Measurements from ENCODE around the gene C15orf39.
"Not testable (repeated sequence)": the region's sequence is repeated elsewhere in the genome, so short reads cannot be mapped to it uniquely, and the experiment has no call there.

C15orf39 gene

GRCh38 chr15:75225951-75226732 is 24.5 kb downstream of the C15orf39 start:
- no peak for DNase-seq (ENCODE audit: extremely low read depth, low read depth)
- TF ChIP-seq CTCF (IDR thresholded peaks at IDR 0.05; ENCODE audit: low read depth, low read length) = no peak

GRCh38 chr15:75227112-75227511 is 25.4 kb downstream of the C15orf39 start:
- DNase-seq (ENCODE audit: extremely low read depth, low read depth) = not testable (repeated sequence)

GRCh38 chr15:75227663-75228280 is 26.1 kb downstream of the C15orf39 start:
- TF ChIP-seq CTCF (IDR thresholded peaks at IDR 0.05; ENCODE audit: low read depth, low read length) = no peak
- DNase-seq (ENCODE audit: extremely low read depth, low read depth) = no peak

- no peak for TF ChIP-seq CTCF (IDR thresholded peaks at IDR 0.05; ENCODE audit: low read depth, low read length)
- DNase-seq (ENCODE audit: extremely low read depth, low read depth) = no peak
Observed at GRCh38 chr15:75228787-75229186, 27.1 kb downstream of the C15orf39 start.

GRCh38 chr15:75229191-75230015 is 27.7 kb downstream of the C15orf39 start:
- no peak for TF ChIP-seq CTCF (IDR thresholded peaks at IDR 0.05; ENCODE audit: low read depth, low read length)
- DNase-seq (ENCODE audit: extremely low read depth, low read depth) = no peak

- no peak for TF ChIP-seq CTCF (IDR thresholded peaks at IDR 0.05; ENCODE audit: low read depth, low read length)
- no peak for DNase-seq (ENCODE audit: extremely low read depth, low read depth)
Observed at GRCh38 chr15:75230016-75230343, 28.3 kb downstream of the C15orf39 start.

- DNase-seq (ENCODE audit: extremely low read depth, low read depth) = no peak
- TF ChIP-seq CTCF (IDR thresholded peaks at IDR 0.05; ENCODE audit: low read depth, low read length) = no peak
Observed at GRCh38 chr15:75230551-75231371, 29.1 kb downstream of the C15orf39 start.
